ENCODE data around the gene PIM1.
"Not testable (repeated sequence)": the region's sequence is repeated elsewhere in the genome, so short reads cannot be mapped to it uniquely, and the experiment has no call there.

PIM1 gene

GRCh38 chr6:37169496-37170272, at the start of gene PIM1:
Gene PIM1, plus strand, starts transcription at chr6:37170152. Its CDS starts 424 bp downstream, at chr6:37170576.
- peak; percentile 98 for DNase-seq (ENCODE audit: low spot score)

GRCh38 chr6:37121556-37121955, 48.4 kb upstream of the PIM1 start:
- DNase-seq (ENCODE audit: low spot score): no peak

- no peak for DNase-seq (ENCODE audit: low spot score)
These were observed 47.1 kb upstream of the PIM1 start for GRCh38 chr6:37122861-37123260.

GRCh38 chr6:37123957-37124729, 45.8 kb upstream of the PIM1 start:
- DNase-seq (ENCODE audit: low spot score): no peak

- no peak for DNase-seq (ENCODE audit: low spot score)
These were observed 44.0 kb upstream of the PIM1 start for GRCh38 chr6:37125774-37126492.

DNA sequence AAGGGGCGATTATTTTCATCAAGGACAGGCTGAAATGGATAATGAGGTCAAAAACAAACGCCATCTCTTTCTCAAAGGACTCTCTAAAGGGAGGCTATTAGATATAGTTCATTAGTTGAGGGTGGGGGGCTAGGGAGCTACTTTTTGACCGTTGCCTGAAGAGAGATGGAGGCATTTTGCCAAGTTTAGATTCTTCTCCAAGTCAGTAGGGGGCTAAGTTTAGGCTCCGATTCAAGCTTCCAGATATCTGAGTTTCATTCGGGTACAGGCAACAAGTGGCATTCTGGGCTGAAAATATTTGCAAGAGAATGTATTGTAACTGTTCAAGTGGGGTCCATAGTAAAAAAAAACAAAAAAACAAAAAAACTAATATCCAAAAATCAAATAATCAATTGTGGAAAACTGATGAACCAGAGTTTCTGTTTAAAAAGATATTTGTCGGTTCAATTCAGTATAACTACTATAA, 43.4 kb upstream of the PIM1 start:
- no peak for DNase-seq (ENCODE audit: low spot score)

DNA sequence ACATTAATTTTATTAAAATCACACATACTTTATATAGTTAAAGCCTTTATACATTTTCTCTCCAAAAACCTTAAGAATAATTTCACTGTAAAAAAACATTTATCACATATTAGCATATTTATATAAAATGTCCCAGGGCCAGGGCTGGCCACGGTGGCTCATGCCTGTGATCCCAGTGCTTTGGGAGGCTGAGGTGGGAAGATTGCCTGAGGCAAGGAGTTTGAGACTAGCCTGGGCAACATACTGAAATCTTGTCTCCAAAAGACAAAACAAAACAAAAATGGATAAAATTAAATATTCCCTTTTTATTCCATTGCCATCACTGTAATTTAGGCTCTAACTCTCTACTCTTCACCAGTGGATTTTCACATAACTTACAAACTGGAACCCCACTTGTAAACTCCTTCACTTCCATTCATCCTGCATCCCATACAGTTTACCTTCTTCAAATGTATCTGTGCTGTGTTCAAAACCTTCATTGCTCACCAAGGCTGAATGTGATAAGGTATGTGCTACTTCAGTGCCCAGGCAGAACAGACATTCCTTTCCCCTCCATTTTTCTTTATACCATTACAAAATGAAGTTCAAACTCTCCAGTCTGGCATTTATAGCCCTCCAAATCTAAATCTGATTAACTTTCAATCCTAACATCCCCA, 42.9 kb upstream of the PIM1 start:
- DNase-seq (ENCODE audit: low spot score): no peak

GRCh38 chr6:37127961-37128862, 41.7 kb upstream of the PIM1 start:
- peak; percentile 50 for DNase-seq (ENCODE audit: low spot score)

DNA sequence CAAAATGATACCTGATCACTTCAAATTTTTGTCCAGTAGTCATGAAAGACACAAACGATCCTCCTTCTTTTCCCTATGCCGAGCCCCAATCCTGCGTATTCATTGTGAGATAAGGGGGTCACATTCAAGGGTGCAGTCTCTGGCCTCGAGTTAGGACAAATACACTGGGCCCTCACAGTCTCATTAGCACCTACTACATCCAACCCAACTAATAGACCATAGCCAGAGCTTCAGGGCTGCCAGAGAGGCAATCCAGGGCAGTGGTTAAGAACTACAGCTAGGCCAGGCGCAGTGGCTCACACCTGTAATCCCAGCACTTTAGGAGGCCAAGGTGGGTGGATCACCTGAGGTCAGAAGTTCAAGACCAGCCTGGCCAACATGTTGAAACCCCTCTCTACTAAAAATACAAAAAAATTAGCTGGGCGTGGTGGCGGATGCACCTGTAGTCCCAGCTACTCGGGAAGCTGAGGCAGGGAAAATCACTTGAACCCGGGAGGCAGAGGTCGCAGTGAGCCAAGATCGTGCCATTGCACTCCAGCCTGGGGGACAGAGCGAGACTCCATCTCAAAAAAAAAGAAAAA, 41.0 kb upstream of the PIM1 start:
- not testable (repeated sequence) for DNase-seq (ENCODE audit: low spot score)

- DNase-seq (ENCODE audit: low spot score): no peak
These were observed 40.4 kb upstream of the PIM1 start for GRCh38 chr6:37129566-37129965.

DNA sequence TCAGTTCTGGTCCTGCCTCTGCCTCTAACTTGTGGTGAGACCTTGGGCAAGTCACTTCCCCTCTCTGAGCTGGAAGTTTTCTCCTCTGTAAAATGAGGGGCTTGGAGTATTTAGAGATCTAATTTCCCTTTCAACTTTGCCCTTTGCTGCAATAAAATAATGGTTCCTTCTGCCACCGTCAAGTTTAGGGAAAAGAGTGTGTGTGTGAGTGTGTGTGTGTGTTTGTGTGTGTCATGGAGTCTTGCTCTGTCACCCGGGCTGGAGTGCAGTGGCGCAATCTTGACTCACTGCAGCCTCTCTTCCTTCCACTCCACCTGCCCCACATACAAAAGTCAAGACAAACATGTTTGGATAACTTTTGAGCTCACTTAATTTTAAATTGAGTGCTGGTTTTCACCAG, 39.2 kb upstream of the PIM1 start:
- DNase-seq (ENCODE audit: low spot score): no peak

DNA sequence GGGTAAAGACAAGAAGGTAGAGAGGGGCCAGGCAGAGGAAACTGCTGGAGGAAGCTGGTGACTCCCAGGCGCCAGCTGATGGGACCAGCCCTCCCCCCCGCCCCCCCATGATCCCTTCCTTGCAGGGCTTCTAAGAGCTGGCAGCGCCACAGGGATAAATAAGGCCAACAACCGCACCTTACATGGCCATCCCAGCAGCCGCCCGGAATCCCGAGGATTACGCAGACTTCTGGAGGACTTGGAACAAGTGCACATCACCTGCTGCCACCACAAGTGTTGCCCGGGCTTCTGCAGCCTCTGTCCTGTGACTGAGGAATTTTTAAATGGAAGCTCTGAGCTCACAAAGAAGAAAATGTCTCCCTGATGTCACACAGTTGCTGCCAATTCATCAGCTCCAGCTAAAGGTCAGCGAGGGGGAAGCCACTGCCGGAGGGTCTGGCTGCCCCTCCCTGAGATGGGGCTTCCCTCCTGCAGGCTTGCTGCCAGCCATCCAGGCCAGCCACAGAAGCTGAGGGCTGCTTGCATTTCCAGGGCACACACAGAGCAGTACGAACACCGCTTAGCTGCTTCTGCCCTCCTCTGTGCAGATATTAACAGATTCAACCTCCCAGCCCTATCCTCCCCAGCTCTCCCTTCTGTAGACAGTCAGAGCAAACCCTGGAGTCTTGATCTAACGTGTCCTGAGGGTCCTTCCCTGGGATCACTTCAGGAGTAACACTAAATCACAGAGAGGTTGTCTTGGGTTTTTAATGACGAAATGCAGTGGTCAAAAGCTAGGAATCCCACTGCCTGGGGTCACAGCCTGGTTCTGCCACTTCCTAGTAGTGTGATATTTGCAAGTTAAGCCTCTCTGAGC, 38.6 kb upstream of the PIM1 start:
- peak; percentile 10 for DNase-seq (ENCODE audit: low spot score)

GRCh38 chr6:37131960-37132253, 38.0 kb upstream of the PIM1 start:
- no peak for DNase-seq (ENCODE audit: low spot score)

- DNase-seq (ENCODE audit: low spot score): peak; percentile 79
These were observed 35.9 kb upstream of the PIM1 start for GRCh38 chr6:37134036-37134395.

- peak; percentile 92 for DNase-seq (ENCODE audit: low spot score)
These were observed 35.4 kb upstream of the PIM1 start for GRCh38 chr6:37134396-37135191.

GRCh38 chr6:37135835-37136694, 33.9 kb upstream of the PIM1 start:
- no peak for DNase-seq (ENCODE audit: low spot score)

DNA sequence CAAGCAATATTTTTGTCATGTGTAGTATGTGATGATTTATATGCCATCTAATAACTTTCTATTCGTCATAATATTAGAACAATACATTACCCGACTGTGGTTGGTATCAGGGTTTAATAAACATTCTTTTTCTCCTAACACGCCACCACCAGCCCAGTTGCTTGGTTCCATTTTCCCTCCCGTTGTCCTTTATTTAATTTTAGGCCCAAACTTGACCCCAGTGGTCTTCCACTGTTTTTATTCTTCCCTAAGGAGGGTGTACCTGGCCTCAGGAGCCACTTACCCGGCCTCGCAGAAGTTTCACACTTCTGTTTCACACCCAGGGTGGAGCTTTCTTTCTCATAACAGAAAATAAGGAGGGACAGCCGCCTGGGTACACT, 33.1 kb upstream of the PIM1 start:
- no peak for DNase-seq (ENCODE audit: low spot score)

Measured in GM03348 (cell line).